GM23338 (cell line): ENCODE data around the gene PPP1CA. TPM values are rescaled to one million over a fixed set of nuclear protein-coding genes. Genes with fewer than 3 reads are reported as not detected.

Source experiments
- ATAC-seq: fragments of 200-7000 bp; cut with Tn5 transposase; 3 replicates; pipeline ENCODE4 v1.9.1; 2020
- DNase-seq: peaks from one replicate; pipeline ENCODE4 v3.0.0-alpha.2; 2015; ENCODE audit warnings: low spot score
- H2AFZ ChIP-seq: fragments of 200-600 bp; sonication (generic); 2 replicates; pipeline ENCODE4 v1.8.0; 2016; ENCODE audit warnings: antibody characterized with exemption, mild to moderate bottlenecking, moderate library complexity
- H3F3A ChIP-seq: fragments of 200-600 bp; sonication (generic); replicated peaks from 2 replicates; pipeline ENCODE4 v1.8.0; 2017; ENCODE audit warnings: antibody characterized with exemption, mixed run types, low read depth
- H3K27ac ChIP-seq: fragments of 200-600 bp; sonication (generic); 2 replicates; pipeline ENCODE4 v1.6.1; 2016; ENCODE audit warnings: low read depth
- H3K27me3 ChIP-seq: fragments of 200-600 bp; sonication (generic); 2 replicates; pipeline ENCODE4 v1.8.0; 2016; ENCODE audit warnings: mild to moderate bottlenecking, mixed run types, moderate library complexity; ENCODE audit not compliant: insufficient read depth
- H3K36me3 ChIP-seq: fragments of 200-600 bp; sonication (generic); 2 replicates; pipeline ENCODE4 v1.8.0; 2016; ENCODE audit warnings: mild to moderate bottlenecking; ENCODE audit not compliant: insufficient read depth
- H3K4me1 ChIP-seq: fragments of 200-600 bp; sonication (generic); 2 replicates; pipeline ENCODE4 v1.8.0; 2016; ENCODE audit warnings: mild to moderate bottlenecking, moderate library complexity; ENCODE audit not compliant: insufficient read depth
- H3K4me2 ChIP-seq: fragments of 200-600 bp; sonication (generic); 2 replicates; pipeline ENCODE4 v1.7.1; 2017; ENCODE audit warnings: mixed run types
- H3K4me3 ChIP-seq: fragments of 200-600 bp; sonication (generic); 2 replicates; pipeline ENCODE4 v1.6.1; 2016; ENCODE audit warnings: mixed run types
- H3K79me2 ChIP-seq: fragments of 200-600 bp; sonication (generic); replicated peaks from 2 replicates; pipeline ENCODE4 v1.8.0; 2017; ENCODE audit warnings: mild to moderate bottlenecking; ENCODE audit not compliant: insufficient read depth
- H3K9me2 ChIP-seq: fragments of 200-600 bp; sonication (generic); 2 replicates; pipeline ENCODE4 v1.8.0; 2017; ENCODE audit not compliant: insufficient read depth
- H4K20me1 ChIP-seq: fragments of 200-600 bp; sonication (generic); replicated peaks from 2 replicates; pipeline ENCODE4 v1.8.0; 2017; ENCODE audit warnings: mild to moderate bottlenecking; ENCODE audit not compliant: insufficient read depth
- H3K27ac Mint-ChIP-seq: 2 replicates; pipeline ENCODE4 v1.8.0; 2020; ENCODE audit warnings: inconsistent platforms, mild to moderate bottlenecking, moderate library complexity, mixed read lengths
- H3K27me3 Mint-ChIP-seq: 3 replicates; pipeline ENCODE4 v1.8.0; 2022; ENCODE audit warnings: low read depth, mild to moderate bottlenecking, moderate library complexity, mixed read lengths, inconsistent platforms; ENCODE audit not compliant: insufficient read depth, poor library complexity
- H3K36me3 Mint-ChIP-seq: 3 replicates; pipeline ENCODE4 v1.8.0; 2021; ENCODE audit warnings: low read depth, mild to moderate bottlenecking, inconsistent platforms, moderate library complexity, mixed read lengths
- H3K4me1 Mint-ChIP-seq: 3 replicates; pipeline ENCODE4 v1.8.0; 2020; ENCODE audit warnings: mild to moderate bottlenecking, inconsistent platforms, mixed read lengths
- H3K4me3 Mint-ChIP-seq: 3 replicates; pipeline ENCODE4 v1.8.0; 2021; ENCODE audit warnings: moderate library complexity, mild to moderate bottlenecking, inconsistent platforms, mixed read lengths
- H3K9me3 Mint-ChIP-seq: 3 replicates; pipeline ENCODE4 v1.8.0; 2020; ENCODE audit warnings: moderate library complexity, mild to moderate bottlenecking, inconsistent platforms, mixed read lengths
- CREB1 ChIP-seq: fragments of 250-450 bp; sonication (Bioruptor Pico); IDR thresholded peaks from 2 replicates; pipeline ENCODE4 v1.5.0; 2020; ENCODE audit warnings: low read depth, mild to moderate bottlenecking, moderate library complexity
- EZH2 ChIP-seq: fragments of 200-600 bp; sonication (generic); IDR thresholded peaks from one replicate; pipeline ENCODE4 v1.8.0; 2017; ENCODE audit warnings: antibody characterized with exemption, mild to moderate bottlenecking, low read depth; ENCODE audit not compliant: unreplicated experiment
- EZH2phosphoT487 ChIP-seq: fragments of 200-600 bp; sonication (generic); IDR thresholded peaks from one replicate; pipeline ENCODE4 v1.8.1; 2018; ENCODE audit warnings: antibody characterized with exemption; ENCODE audit not compliant: unreplicated experiment
- NANOG ChIP-seq: IDR thresholded peaks from 2 replicates; pipeline ENCODE4 v1.6.1; 2016; ENCODE audit warnings: antibody characterized with exemption, borderline replicate concordance
- ZNF331 ChIP-seq: fragments of 250-450 bp; sonication (Bioruptor Pico); IDR thresholded peaks from 2 replicates; pipeline ENCODE4 v1.5.0; 2020; ENCODE audit warnings: low read depth, mild to moderate bottlenecking, moderate library complexity
- polyA plus RNA-seq: library from polyadenylated mRNA; unstranded; fragments of >200 nt; fragmentation: Nextera tagmentation; extraction: Ambion mirVana; gene quantifications from 2 replicates; pipeline ENCODE4 v1.2.1, GENCODE V29; 2016
- total RNA-seq: library from RNA; depleted of rRNA; stranded (reverse); fragments of >200 nt; shearing (Covaris generic); gene quantifications from 2 replicates; pipeline ENCODE4 v1.2.3, GENCODE V29; 2014
- TF ChIP-seq, protein P1 (sequence below): IDR thresholded peaks from one replicate; pipeline ENCODE4 v1.6.1; 2018; ENCODE audit warnings: antibody characterized with exemption; ENCODE audit not compliant: unreplicated experiment
- TF ChIP-seq, protein P2 (sequence below), 2 experiments: fragments of 200-600 bp in 1 of 2; sonication (generic) in 1 of 2; conservative IDR thresholded peaks; 2 replicates each; pipeline versions ENCODE4 v1.5.1 to v1.6.1; 2016 to 2017; ENCODE audit warnings: antibody characterized with exemption in 2 of 2, low read depth in 2 of 2, mild to moderate bottlenecking in 2 of 2, moderate library complexity in 1 of 2
- TF ChIP-seq, protein P3 (sequence below): IDR thresholded peaks from 2 replicates; pipeline ENCODE4 v1.6.1; 2016; ENCODE audit warnings: antibody characterized with exemption

The PPP1CA gene
- total and polyA plus RNA-seq, 2 experiments from 2014 or later: 217 to 237 TPM

DNA sequence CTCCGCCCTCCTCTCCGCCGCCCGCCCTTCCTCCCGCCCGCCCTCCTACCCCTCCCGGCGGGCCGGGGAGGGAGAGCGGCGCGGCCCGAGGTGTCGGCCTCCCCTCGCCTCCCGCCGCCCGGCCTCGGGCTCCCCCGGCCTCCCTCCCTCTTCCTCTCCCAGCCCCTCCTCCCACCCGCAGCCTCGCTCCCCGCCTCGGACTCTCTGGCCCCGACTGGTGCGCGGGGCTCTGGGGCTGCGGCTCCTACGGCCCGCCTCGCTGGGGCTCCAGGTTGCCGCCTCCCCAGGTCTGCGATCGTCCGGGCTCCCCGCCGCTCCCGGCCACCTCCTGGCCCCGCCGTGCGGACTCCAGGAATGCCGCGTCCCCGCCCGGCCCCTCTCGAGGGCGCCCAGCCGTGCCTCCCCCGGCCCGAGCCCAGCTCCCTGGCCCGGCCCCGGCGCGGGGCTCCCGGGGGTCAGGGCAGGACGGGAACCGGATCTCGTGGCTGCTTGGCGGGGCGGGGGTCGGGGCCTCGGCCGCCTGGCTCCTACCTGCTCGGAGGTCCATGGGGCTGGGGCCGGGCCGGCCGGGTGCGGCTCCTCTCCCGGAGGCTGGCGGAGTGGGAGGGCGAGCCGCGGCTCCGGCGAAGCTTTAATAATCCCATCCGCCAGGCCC is 28.5 kb downstream of the PPP1CA start, which contains the start of gene CLCF1:
Gene CLCF1 (minus strand): TSS at position 606 of the 655 bp plus-strand sequence. CDS start 59 bp downstream, at position 547.
- ATAC-seq (peak; percentile 17), DNase-seq (peak; percentile 83)
- H3K36me3 ChIP-seq: no peaks in the 10 kb centered on the region
- no peaks in the 10 kb centered on the region; the same call in 2 of the 3 replicates for H3K36me3 Mint-ChIP-seq
- peaks cover 42% of the 10 kb centered on the region for H3K4me1 ChIP-seq
- TF ChIP-seq, protein P1, sequence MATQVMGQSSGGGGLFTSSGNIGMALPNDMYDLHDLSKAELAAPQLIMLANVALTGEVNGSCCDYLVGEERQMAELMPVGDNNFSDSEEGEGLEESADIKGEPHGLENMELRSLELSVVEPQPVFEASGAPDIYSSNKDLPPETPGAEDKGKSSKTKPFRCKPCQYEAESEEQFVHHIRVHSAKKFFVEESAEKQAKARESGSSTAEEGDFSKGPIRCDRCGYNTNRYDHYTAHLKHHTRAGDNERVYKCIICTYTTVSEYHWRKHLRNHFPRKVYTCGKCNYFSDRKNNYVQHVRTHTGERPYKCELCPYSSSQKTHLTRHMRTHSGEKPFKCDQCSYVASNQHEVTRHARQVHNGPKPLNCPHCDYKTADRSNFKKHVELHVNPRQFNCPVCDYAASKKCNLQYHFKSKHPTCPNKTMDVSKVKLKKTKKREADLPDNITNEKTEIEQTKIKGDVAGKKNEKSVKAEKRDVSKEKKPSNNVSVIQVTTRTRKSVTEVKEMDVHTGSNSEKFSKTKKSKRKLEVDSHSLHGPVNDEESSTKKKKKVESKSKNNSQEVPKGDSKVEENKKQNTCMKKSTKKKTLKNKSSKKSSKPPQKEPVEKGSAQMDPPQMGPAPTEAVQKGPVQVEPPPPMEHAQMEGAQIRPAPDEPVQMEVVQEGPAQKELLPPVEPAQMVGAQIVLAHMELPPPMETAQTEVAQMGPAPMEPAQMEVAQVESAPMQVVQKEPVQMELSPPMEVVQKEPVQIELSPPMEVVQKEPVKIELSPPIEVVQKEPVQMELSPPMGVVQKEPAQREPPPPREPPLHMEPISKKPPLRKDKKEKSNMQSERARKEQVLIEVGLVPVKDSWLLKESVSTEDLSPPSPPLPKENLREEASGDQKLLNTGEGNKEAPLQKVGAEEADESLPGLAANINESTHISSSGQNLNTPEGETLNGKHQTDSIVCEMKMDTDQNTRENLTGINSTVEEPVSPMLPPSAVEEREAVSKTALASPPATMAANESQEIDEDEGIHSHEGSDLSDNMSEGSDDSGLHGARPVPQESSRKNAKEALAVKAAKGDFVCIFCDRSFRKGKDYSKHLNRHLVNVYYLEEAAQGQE: no peak
- peak; percentile 17 for TF ChIP-seq EZH2
- H3K27ac Mint-ChIP-seq: peak within 1 kb of the TSS; percentile 67; the same call in 1 of the 2 replicates
- H4K20me1 ChIP-seq: no peaks in the 10 kb centered on the region
- no peaks in the 10 kb centered on the region for H3K79me2 ChIP-seq
- peaks cover 52% of the 10 kb centered on the region for H3K4me1 Mint-ChIP-seq
- peak within 1 kb of the TSS; percentile 98 for H3K4me2 ChIP-seq
- no peak within 1 kb of the TSS for H3K27ac ChIP-seq
- H3K4me3 ChIP-seq: peak within 1 kb of the TSS; percentile 72
- no peaks in the 10 kb centered on the region for H3K9me3 Mint-ChIP-seq
- peak within 1 kb of the TSS; percentile 80 for H3K4me3 Mint-ChIP-seq
- H3K9me2 ChIP-seq: no peaks in the 10 kb centered on the region
- H2AFZ ChIP-seq: peak within 1 kb of the TSS; percentile 80
- H3K27me3 Mint-ChIP-seq: peaks cover 47% of the 10 kb centered on the region
- H3F3A ChIP-seq: peaks cover 4% of the 10 kb centered on the region; the same call in 1 of the 2 replicates
- peaks cover 92% of the 10 kb centered on the region for H3K27me3 ChIP-seq

DNA sequence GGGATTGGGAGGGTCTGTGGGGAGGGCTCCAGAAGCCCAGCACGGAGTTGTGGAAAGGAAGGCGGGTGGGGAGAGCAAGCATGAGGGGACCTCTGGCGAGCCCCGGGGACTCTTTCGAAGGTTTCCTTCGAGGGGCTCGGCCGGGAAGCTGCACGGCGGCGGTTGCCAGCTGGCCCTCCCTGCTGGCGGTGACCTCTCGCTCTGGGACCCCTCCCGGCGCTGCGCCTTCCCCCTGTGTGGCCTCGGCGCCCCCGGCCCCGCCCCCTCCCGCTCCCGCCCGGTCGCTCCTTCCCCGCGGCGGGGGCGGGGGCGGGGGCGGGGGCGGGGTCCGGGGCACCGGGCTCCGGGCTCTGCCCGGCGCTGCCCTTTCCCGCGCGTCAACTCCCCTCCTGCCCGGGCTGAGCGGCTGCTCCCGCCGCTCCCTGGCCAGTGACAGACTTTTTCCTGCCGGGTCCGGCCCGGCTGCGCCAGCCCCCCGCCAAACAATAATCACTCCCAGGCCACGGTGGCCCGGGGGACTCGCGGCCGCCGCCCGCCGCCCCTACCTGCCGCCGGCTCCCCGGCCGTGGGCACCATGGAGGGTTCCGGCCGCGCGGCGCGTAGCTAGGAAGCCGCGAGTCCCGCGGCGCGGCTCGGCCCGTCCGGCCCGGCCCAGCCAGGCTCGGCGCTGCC is 29.2 kb downstream of the PPP1CA start:
- Mint-ChIP-seq H3K4me3 (peak overlapping the region; percentile 80), H3K27ac (no peak overlapping the region), H3K9me3 (no peaks in the 10 kb centered on the region), H3K4me1 (peaks cover 52% of the 10 kb centered on the region), H3K36me3 (no peaks in the 10 kb centered on the region; the same call in 2 of the 3 replicates), H3K27me3 (peaks cover 48% of the 10 kb centered on the region)
- Histone ChIP-seq H2AFZ (peak overlapping the region; percentile 89; the same call in 1 of the 2 replicates), H3K27me3 (peaks cover 92% of the 10 kb centered on the region), H3K79me2 (no peaks in the 10 kb centered on the region), H3K4me2 (peak overlapping the region; percentile 98), H3F3A (peaks cover 4% of the 10 kb centered on the region; the same call in 1 of the 2 replicates), H3K27ac (no peak overlapping the region), H3K9me2 (no peaks in the 10 kb centered on the region), H4K20me1 (no peaks in the 10 kb centered on the region), H3K4me3 (peak overlapping the region; percentile 72), H3K36me3 (no peaks in the 10 kb centered on the region), H3K4me1 (peaks cover 42% of the 10 kb centered on the region)
- DNase-seq (peak; percentile 52), ATAC-seq (peak; percentile 0; the same call in 2 of the 3 replicates)
- TF ChIP-seq EZH2: no peak
- no peak for TF ChIP-seq EZH2phosphoT487
- TF ChIP-seq, protein P2, sequence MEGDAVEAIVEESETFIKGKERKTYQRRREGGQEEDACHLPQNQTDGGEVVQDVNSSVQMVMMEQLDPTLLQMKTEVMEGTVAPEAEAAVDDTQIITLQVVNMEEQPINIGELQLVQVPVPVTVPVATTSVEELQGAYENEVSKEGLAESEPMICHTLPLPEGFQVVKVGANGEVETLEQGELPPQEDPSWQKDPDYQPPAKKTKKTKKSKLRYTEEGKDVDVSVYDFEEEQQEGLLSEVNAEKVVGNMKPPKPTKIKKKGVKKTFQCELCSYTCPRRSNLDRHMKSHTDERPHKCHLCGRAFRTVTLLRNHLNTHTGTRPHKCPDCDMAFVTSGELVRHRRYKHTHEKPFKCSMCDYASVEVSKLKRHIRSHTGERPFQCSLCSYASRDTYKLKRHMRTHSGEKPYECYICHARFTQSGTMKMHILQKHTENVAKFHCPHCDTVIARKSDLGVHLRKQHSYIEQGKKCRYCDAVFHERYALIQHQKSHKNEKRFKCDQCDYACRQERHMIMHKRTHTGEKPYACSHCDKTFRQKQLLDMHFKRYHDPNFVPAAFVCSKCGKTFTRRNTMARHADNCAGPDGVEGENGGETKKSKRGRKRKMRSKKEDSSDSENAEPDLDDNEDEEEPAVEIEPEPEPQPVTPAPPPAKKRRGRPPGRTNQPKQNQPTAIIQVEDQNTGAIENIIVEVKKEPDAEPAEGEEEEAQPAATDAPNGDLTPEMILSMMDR (conservative IDR thresholded peaks at IDR 0.05; ENCODE audit: low read depth in 2 of 2): no peak
- no peak for TF ChIP-seq NANOG
- TF ChIP-seq, protein P1: no peak
- TF ChIP-seq ZNF331 (CRISPR knock-in tag): no peak
- TF ChIP-seq, protein P3, sequence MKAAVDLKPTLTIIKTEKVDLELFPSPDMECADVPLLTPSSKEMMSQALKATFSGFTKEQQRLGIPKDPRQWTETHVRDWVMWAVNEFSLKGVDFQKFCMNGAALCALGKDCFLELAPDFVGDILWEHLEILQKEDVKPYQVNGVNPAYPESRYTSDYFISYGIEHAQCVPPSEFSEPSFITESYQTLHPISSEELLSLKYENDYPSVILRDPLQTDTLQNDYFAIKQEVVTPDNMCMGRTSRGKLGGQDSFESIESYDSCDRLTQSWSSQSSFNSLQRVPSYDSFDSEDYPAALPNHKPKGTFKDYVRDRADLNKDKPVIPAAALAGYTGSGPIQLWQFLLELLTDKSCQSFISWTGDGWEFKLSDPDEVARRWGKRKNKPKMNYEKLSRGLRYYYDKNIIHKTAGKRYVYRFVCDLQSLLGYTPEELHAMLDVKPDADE: no peak
- TF ChIP-seq CREB1 (CRISPR knock-in tag): no peak
